Calu3 (cell line): ENCODE measurements around the gene MAN1C1. TPM values are rescaled to one million over a fixed set of nuclear protein-coding genes. Genes with fewer than 3 reads are reported as not detected.

Experiments
- BruUV-seq: library from RNA; stranded (reverse); fragments of 400-500 nt; replicated peaks from 2 replicates; lab custom pipeline; 2021; lab: Mats Ljungman, UMichigan
- CTCF ChIA-PET: fragments of 300-600 bp; sonication (Branson Sonifier 250); formaldehyde crosslinking; loops from one replicate; lab custom pipeline; 2022; ENCODE audit warnings: antibody characterized with exemption; lab: Charles Lee
- DNase-seq: peaks from one replicate; pipeline ENCODE4 v3.0.0; 2022
- H3K27ac Mint-ChIP-seq: one replicate; pipeline ENCODE4 v1.8.0; 2022; ENCODE audit warnings: mixed read lengths; ENCODE audit not compliant: unreplicated experiment
- H3K27me3 Mint-ChIP-seq: one replicate; pipeline ENCODE4 v1.8.0; 2022; ENCODE audit warnings: mixed read lengths; ENCODE audit not compliant: unreplicated experiment
- H3K36me3 Mint-ChIP-seq: one replicate; pipeline ENCODE4 v1.8.0; 2022; ENCODE audit warnings: mild to moderate bottlenecking, moderate library complexity, mixed read lengths; ENCODE audit not compliant: insufficient read depth, unreplicated experiment
- H3K4me1 Mint-ChIP-seq: one replicate; pipeline ENCODE4 v1.8.0; 2022; ENCODE audit warnings: mild to moderate bottlenecking, low read depth, mixed read lengths; ENCODE audit not compliant: unreplicated experiment
- H3K4me3 Mint-ChIP-seq: one replicate; pipeline ENCODE4 v1.8.0; 2022; ENCODE audit warnings: mild to moderate bottlenecking, low read depth, moderate library complexity, mixed read lengths; ENCODE audit not compliant: unreplicated experiment
- H3K9me3 Mint-ChIP-seq: one replicate; pipeline ENCODE4 v1.8.0; 2022; ENCODE audit warnings: low read depth, mixed read lengths; ENCODE audit not compliant: unreplicated experiment
- CTCF ChIP-seq: fragments of 200-600 bp; IDR thresholded peaks from one replicate; pipeline ENCODE4 v1.8.0; 2022; ENCODE audit warnings: antibody characterized with exemption; ENCODE audit not compliant: unreplicated experiment
- intact Hi-C: fragments of 100-400 bp; cut with micrococcal nuclease; formaldehyde crosslinking; loops from one replicate; pipeline ENCODE4 v1.10.0; 2022; ENCODE audit not compliant: unreplicated experiment
- total RNA-seq: library from RNA; stranded (reverse); gene quantifications from 2 replicates; pipeline ENCODE4 v1.2.3, GENCODE V29; 2022

Gene MAN1C1
- total RNA-seq, 1 experiment from 2014 or later = 0.14 TPM

- DNase-seq = no peak
- H3K9me3 Mint-ChIP-seq = no peaks in the 10 kb centered on the region
These were observed 132.1 kb downstream of the MAN1C1 start for GRCh38 chr1:25748531-25749205.

GRCh38 chr1:25750923-25751605 lies 134.5 kb downstream of the MAN1C1 start:
- DNase-seq = no peak
- H3K9me3 Mint-ChIP-seq = no peaks in the 10 kb centered on the region
- no peaks in the 10 kb centered on the region for H3K4me1 Mint-ChIP-seq
- peaks cover 86% of the 10 kb centered on the region for H3K27me3 Mint-ChIP-seq
- no peak for TF ChIP-seq CTCF
- intact Hi-C loops = no loop called here
- CTCF ChIA-PET = no interaction called here
- no TSS peak for BruUV-seq
- H3K36me3 Mint-ChIP-seq = no peaks in the 10 kb centered on the region
- no peak overlapping the region for H3K27ac Mint-ChIP-seq
- H3K4me3 Mint-ChIP-seq = no peak overlapping the region

More at GRCh38 chr1:25748531-25749205, 132.1 kb downstream of the MAN1C1 start:
- peaks cover 77% of the 10 kb centered on the region for H3K27me3 Mint-ChIP-seq
- BruUV-seq = no TSS peak
- no peak overlapping the region for H3K27ac Mint-ChIP-seq
- CTCF ChIA-PET = no interaction called here
- no peaks in the 10 kb centered on the region for H3K36me3 Mint-ChIP-seq
- H3K4me3 Mint-ChIP-seq = no peak overlapping the region
- no peaks in the 10 kb centered on the region for H3K4me1 Mint-ChIP-seq
- intact Hi-C loops = no loop called here
- no peak for TF ChIP-seq CTCF

- CTCF ChIA-PET = interaction anchor here (0.6 kb wide), 1 partner anchor 520 kb away, joined by 3 read pairs; no protein-coding TSS in a partner anchor
- peaks cover 99% of the 10 kb centered on the region for H3K27me3 Mint-ChIP-seq
- intact Hi-C loops = no loop called here
These were observed 138.0 kb downstream of the MAN1C1 start for GRCh38 chr1:25754470-25755181.

More at GRCh38 chr1:25754470-25755181, 138.0 kb downstream of the MAN1C1 start:
- no peak overlapping the region for H3K4me3 Mint-ChIP-seq
- no peak for TF ChIP-seq CTCF
- DNase-seq = no peak
- BruUV-seq = no TSS peak
- no peak overlapping the region for H3K27ac Mint-ChIP-seq
- H3K4me1 Mint-ChIP-seq = no peaks in the 10 kb centered on the region
- H3K9me3 Mint-ChIP-seq = no peaks in the 10 kb centered on the region
- no peaks in the 10 kb centered on the region for H3K36me3 Mint-ChIP-seq
